Hepatocyte (in vitro differentiated cells): Measurements from ENCODE around the gene OR5D16. TPM values are rescaled to one million over a fixed set of nuclear protein-coding genes. Genes with fewer than 3 reads are reported as not detected.

ENCODE experiments used
- DNase-seq: peaks from one replicate; pipeline ENCODE4 v3.0.0-alpha.2; 2016; ENCODE audit warnings: low spot score
- H2AFZ ChIP-seq: fragments of 200-600 bp; sonication (generic); 2 replicates; pipeline ENCODE4 v1.6.0; 2016; ENCODE audit warnings: antibody characterized with exemption, mild to moderate bottlenecking
- H3K27ac ChIP-seq: fragments of 200-600 bp; sonication (generic); 2 replicates; pipeline ENCODE4 v1.5.1; 2016; ENCODE audit warnings: mild to moderate bottlenecking
- H3K27me3 ChIP-seq: fragments of 200-600 bp; sonication (generic); 2 replicates; pipeline ENCODE4 v1.6.1; 2016
- H3K36me3 ChIP-seq: fragments of 200-600 bp; sonication (generic); replicated peaks from 2 replicates; pipeline ENCODE4 v1.5.1; 2016; ENCODE audit warnings: low read depth; ENCODE audit not compliant: insufficient read depth
- H3K4me1 ChIP-seq: fragments of 200-600 bp; sonication (generic); 2 replicates; pipeline ENCODE4 v1.5.1; 2016; ENCODE audit warnings: mild to moderate bottlenecking, moderate library complexity; ENCODE audit not compliant: insufficient read depth
- H3K4me2 ChIP-seq: fragments of 200-600 bp; sonication (generic); 2 replicates; pipeline ENCODE4 v1.6.0; 2016
- H3K4me3 ChIP-seq: fragments of 200-600 bp; sonication (generic); 2 replicates; pipeline ENCODE4 v1.5.1; 2016; ENCODE audit warnings: mild to moderate bottlenecking
- H3K79me2 ChIP-seq: fragments of 200-600 bp; sonication (generic); 2 replicates; pipeline ENCODE4 v1.6.0; 2017; ENCODE audit warnings: mild to moderate bottlenecking
- H3K9me2 ChIP-seq: fragments of 200-600 bp; sonication (generic); replicated peaks from 2 replicates; pipeline ENCODE4 v1.6.0; 2017; ENCODE audit warnings: mild to moderate bottlenecking; ENCODE audit not compliant: insufficient read depth
- H3K9me3 ChIP-seq: fragments of 200-600 bp; sonication (generic); 2 replicates; pipeline ENCODE4 v1.5.1; 2016; ENCODE audit warnings: low read depth, mild to moderate bottlenecking
- H4K20me1 ChIP-seq: fragments of 200-600 bp; sonication (generic); 2 replicates; pipeline ENCODE4 v1.6.0; 2016; ENCODE audit warnings: mild to moderate bottlenecking; ENCODE audit not compliant: insufficient read depth, poor library complexity, severe bottlenecking
- EZH2 ChIP-seq: fragments of 200-600 bp; sonication (generic); IDR thresholded peaks from 2 replicates; pipeline ENCODE4 v1.6.1; 2016; ENCODE audit warnings: antibody characterized with exemption, mild to moderate bottlenecking, borderline replicate concordance
- EZH2phosphoT487 ChIP-seq: fragments of 200-600 bp; sonication (generic); IDR thresholded peaks from one replicate; pipeline ENCODE4 v1.6.1; 2018; ENCODE audit warnings: antibody characterized with exemption, mild to moderate bottlenecking, low read depth, moderate library complexity; ENCODE audit not compliant: unreplicated experiment, severe bottlenecking
- WGBS: methylation state at CpG from one replicate; pipeline ENCODE4 v1.1.6; 2016; ENCODE audit warnings: low lambda C conversion rate; ENCODE audit errors: missing lambda C conversion rate; 5-methylcytosine and 5-hydroxymethylcytosine counted together
- polyA plus RNA-seq: library from polyadenylated mRNA; unstranded; fragments of >200 nt; fragmentation: Nextera tagmentation; extraction: Ambion mirVana; gene quantifications from 2 replicates; pipeline ENCODE4 v1.2.1, GENCODE V29; 2016
- total RNA-seq: library from RNA; depleted of rRNA; stranded (reverse); fragments of >200 nt; gene quantifications from 2 replicates; pipeline ENCODE4 v1.2.3, GENCODE V29; 2014
- TF ChIP-seq, protein P1 (sequence below): fragments of 200-600 bp; sonication (generic); IDR thresholded peaks from 2 replicates; pipeline ENCODE4 v1.5.1; 2016; ENCODE audit warnings: antibody characterized with exemption, mild to moderate bottlenecking; ENCODE audit not compliant: poor library complexity

OR5D16 gene
- total RNA-seq (not detected in 2 replicates), polyA plus RNA-seq (not detected in 2 replicates)

DNA sequence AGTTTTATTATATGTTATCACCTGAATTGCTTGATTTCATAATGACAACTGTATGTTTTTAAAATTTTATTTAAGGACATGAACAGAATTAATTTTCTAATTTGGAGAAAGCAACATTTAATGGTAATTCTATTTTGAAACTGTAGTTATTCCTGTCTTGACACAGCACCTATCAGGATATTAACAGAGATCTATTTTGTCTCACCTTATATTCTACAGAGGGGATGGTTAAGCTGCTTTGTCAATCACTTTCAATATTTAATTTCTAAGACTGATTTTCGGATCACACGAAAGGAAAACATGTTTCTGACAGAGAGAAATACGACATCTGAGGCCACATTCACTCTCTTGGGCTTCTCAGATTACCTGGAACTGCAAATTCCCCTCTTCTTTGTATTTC is at the start of gene OR5D16:
OR5D16 (plus strand) TSS at position 301 of the 400 bp plus-strand sequence; CDS start at position 301, 0 bp downstream.
- Histone ChIP-seq H3K79me2 (no peaks in the 10 kb centered on the region), H3K9me3 (no peaks in the 10 kb centered on the region), H2AFZ (no peak within 1 kb of the TSS), H3K9me2 (no peaks in the 10 kb centered on the region), H3K4me3 (no peak within 1 kb of the TSS), H4K20me1 (no peaks in the 10 kb centered on the region), H3K27me3 (no peaks in the 10 kb centered on the region), H3K27ac (no peak within 1 kb of the TSS), H3K4me1 (no peaks in the 10 kb centered on the region), H3K36me3 (no peaks in the 10 kb centered on the region), H3K4me2 (no peak within 1 kb of the TSS)
- no peak for DNase-seq
- 49% methylated on average over 3 of the region's 3 CpGs for WGBS
- TF ChIP-seq EZH2phosphoT487 (no peak), EZH2 (no peak)
- TF ChIP-seq, protein P1, sequence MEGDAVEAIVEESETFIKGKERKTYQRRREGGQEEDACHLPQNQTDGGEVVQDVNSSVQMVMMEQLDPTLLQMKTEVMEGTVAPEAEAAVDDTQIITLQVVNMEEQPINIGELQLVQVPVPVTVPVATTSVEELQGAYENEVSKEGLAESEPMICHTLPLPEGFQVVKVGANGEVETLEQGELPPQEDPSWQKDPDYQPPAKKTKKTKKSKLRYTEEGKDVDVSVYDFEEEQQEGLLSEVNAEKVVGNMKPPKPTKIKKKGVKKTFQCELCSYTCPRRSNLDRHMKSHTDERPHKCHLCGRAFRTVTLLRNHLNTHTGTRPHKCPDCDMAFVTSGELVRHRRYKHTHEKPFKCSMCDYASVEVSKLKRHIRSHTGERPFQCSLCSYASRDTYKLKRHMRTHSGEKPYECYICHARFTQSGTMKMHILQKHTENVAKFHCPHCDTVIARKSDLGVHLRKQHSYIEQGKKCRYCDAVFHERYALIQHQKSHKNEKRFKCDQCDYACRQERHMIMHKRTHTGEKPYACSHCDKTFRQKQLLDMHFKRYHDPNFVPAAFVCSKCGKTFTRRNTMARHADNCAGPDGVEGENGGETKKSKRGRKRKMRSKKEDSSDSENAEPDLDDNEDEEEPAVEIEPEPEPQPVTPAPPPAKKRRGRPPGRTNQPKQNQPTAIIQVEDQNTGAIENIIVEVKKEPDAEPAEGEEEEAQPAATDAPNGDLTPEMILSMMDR, result no peak

DNA sequence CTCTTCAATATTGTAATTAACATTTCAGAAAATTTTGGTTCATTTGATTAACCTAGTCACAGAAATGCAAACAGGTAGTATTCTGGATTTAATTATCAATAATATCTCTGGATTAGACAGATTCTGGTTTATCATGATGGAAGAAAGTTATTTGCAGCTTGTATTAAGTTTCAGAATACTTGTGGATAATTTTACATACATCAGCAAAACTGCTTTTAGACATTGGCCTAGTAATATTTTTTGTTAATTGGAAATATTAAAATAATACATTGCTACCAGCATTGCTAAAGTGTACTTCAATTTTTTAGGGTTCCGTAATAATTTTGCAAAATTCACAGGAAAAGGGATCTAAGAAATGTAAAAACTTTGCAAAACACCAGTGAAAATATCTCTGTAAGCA is 46.9 kb upstream of the OR5D16 start:
- Histone ChIP-seq H3K27ac (no peak overlapping the region), H3K4me1 (no peaks in the 10 kb centered on the region), H2AFZ (no peak overlapping the region), H3K36me3 (no peaks in the 10 kb centered on the region), H3K4me2 (no peak overlapping the region), H3K9me3 (no peaks in the 10 kb centered on the region), H3K9me2 (no peaks in the 10 kb centered on the region), H3K27me3 (no peaks in the 10 kb centered on the region), H3K4me3 (no peak overlapping the region), H4K20me1 (no peaks in the 10 kb centered on the region), H3K79me2 (no peaks in the 10 kb centered on the region)
- TF ChIP-seq EZH2, result no peak
- TF ChIP-seq, protein P1, result no peak
- TF ChIP-seq EZH2phosphoT487, result no peak
- no peak for DNase-seq
- 69% methylated on average over 1 of the region's 1 CpG for WGBS

DNA sequence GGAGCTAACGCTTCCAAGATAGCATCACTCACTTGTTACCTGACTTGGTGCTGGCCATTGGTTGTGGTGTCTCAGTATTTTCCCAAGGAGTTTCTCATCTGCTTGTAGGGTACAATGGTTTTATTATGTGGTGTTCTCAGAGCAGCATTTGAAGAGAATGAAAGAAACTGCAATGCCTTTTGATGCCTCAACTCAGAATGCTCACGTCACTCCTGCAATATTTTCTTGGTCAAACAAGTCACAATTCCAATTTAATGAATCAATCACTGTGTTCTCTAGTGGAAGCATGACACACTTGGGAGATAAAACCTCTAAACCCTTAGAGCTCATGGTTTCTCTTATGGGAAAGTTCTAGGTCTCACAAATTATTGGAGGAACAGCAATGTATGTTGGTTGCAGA is 45.2 kb upstream of the OR5D16 start:
- 69% methylated on average over 2 of the region's 2 CpGs for WGBS
- TF ChIP-seq, protein P1, result no peak
- TF ChIP-seq EZH2phosphoT487 (no peak), EZH2 (no peak)
- no peaks in the 10 kb centered on the region for H4K20me1 ChIP-seq
- no peak for DNase-seq
- H3K36me3 ChIP-seq, result no peaks in the 10 kb centered on the region
- H3K27me3 ChIP-seq, result no peaks in the 10 kb centered on the region
- no peaks in the 10 kb centered on the region for H3K9me2 ChIP-seq
- no peaks in the 10 kb centered on the region for H3K4me1 ChIP-seq
- no peaks in the 10 kb centered on the region for H3K79me2 ChIP-seq
- H2AFZ ChIP-seq, result no peak overlapping the region
- H3K4me3 ChIP-seq, result no peak overlapping the region
- H3K27ac ChIP-seq, result no peak overlapping the region
- no peaks in the 10 kb centered on the region for H3K9me3 ChIP-seq
- no peak overlapping the region for H3K4me2 ChIP-seq

DNA sequence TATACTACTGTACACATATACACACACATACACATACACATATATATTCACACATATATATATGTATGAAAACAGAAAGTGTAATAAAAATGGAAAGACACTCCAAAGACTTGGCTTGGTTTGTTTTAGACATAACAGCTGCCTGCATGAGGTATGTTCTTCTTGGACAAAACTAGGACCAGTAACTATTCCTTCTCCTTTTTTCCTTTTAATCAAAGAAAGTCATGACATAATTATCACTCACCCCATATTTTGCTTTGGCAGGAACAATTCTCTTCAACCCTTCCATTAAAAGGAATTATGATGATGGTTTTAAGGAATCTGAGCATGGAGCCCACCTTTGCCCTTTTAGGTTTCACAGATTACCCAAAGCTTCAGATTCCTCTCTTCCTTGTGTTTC is 43.3 kb upstream of the OR5D16 start, which contains the start of gene OR5D14:
OR5D14 (plus strand) TSS at position 301 of the 400 bp plus-strand sequence; CDS start at position 301, 0 bp downstream.
- H3K27me3 ChIP-seq, result no peaks in the 10 kb centered on the region
- TF ChIP-seq EZH2phosphoT487, result no peak
- TF ChIP-seq, protein P1, result no peak
- no peak for TF ChIP-seq EZH2
- H3K9me2 ChIP-seq, result no peaks in the 10 kb centered on the region
- no peak for DNase-seq
- no peaks in the 10 kb centered on the region for H3K4me1 ChIP-seq
- H3K79me2 ChIP-seq, result no peaks in the 10 kb centered on the region
- H3K36me3 ChIP-seq, result no peaks in the 10 kb centered on the region
- H3K4me3 ChIP-seq, result no peak within 1 kb of the TSS
- H3K9me3 ChIP-seq, result no peaks in the 10 kb centered on the region
- H3K27ac ChIP-seq, result no peak within 1 kb of the TSS
- no peaks in the 10 kb centered on the region for H4K20me1 ChIP-seq
- no peak within 1 kb of the TSS for H3K4me2 ChIP-seq
- H2AFZ ChIP-seq, result no peak within 1 kb of the TSS
